IPS DF 6.9 (cell line): ENCODE data around the gene CACNA1I.

ENCODE experiments used
- DNase-seq: peaks from one replicate; pipeline ENCODE4 v3.0.0-alpha.2; 2013; ENCODE audit warnings: low read depth, low spot score
- H3K27ac ChIP-seq: one replicate; pipeline ENCODE4 v1.5.1; 2013; ENCODE audit warnings: low read length, control low read depth
- H3K27me3 ChIP-seq: 2 replicates; pipeline ENCODE4 v1.6.1; 2013; ENCODE audit warnings: mild to moderate bottlenecking, low read length; ENCODE audit not compliant: control insufficient read depth, insufficient read depth
- H3K36me3 ChIP-seq: 2 replicates; pipeline ENCODE4 v1.6.1; 2013; ENCODE audit warnings: low read length; ENCODE audit not compliant: control insufficient read depth, insufficient read depth
- H3K4me1 ChIP-seq: 2 replicates; pipeline ENCODE4 v1.6.1; 2013; ENCODE audit warnings: low read length; ENCODE audit not compliant: control insufficient read depth, insufficient read depth
- H3K4me3 ChIP-seq: 2 replicates; pipeline ENCODE4 v1.5.1; 2013; ENCODE audit warnings: mild to moderate bottlenecking, low read length
- H3K9me3 ChIP-seq: 2 replicates; pipeline ENCODE4 v1.6.1; 2013; ENCODE audit warnings: low read length, inconsistent platforms; ENCODE audit not compliant: control insufficient read depth, insufficient read depth
- WGBS: extraction: QIAGEN DNeasy Blood & Tissue Kit; methylation state at CpG from one replicate; pipeline ENCODE4 v1.1.7; 2013; ENCODE audit warnings: mixed read lengths, missing lambda C conversion rate; ENCODE audit not compliant: insufficient read length, insufficient coverage; 5-methylcytosine and 5-hydroxymethylcytosine counted together

Gene CACNA1I

DNA sequence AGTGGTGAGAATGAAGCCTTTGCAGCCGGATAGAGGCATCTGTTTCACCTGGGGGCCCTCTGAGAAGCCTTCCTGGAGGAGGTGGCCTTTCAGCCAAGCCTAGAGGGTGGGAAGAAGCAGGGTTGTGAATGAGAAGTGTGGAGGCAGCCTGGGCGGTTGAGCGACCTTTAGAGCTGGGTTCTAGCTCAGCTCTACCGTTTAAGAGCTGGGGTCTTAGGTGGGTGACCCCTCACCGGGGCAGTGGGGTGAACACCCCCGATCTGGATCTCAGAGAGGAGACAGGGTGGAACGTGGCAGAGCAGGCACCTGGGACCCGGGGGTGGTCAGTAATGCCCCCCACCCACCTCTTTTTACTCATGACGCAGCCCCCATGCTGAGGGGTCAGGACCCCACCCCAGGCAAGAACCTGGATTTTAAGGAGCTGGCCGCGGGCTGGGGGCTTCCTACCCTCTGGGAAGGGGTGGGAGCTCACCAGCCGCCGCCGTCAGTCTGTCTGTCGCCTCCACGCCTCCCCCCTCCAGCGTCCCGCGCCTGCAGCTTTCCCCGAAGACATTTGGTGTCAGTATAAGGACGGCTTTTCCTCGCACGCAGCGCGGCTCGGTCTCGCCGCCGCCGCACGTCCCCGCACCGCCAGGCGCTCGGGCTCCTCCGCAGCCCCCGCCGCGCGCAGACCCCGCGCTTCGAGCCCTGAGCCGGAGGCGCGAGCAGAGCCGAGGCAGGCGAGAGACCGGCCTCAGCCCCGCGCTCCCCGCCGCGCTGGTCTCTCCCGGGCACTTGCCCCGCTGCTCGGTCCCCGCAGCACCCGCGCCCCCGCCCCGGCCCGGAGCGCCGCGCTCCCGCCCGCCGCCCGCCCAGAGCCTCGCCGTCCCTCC is 13.3 kb upstream of the CACNA1I start:
- H3K36me3 ChIP-seq: no peaks in the 10 kb centered on the region
- no peak for DNase-seq
- WGBS: no CpG with 5 or more reads among the region's 72 CpGs
- no peak overlapping the region for H3K27ac ChIP-seq
- H3K4me1 ChIP-seq: peaks cover 4% of the 10 kb centered on the region
- H3K4me3 ChIP-seq: no peak overlapping the region
- no peaks in the 10 kb centered on the region for H3K9me3 ChIP-seq
- peaks cover 33% of the 10 kb centered on the region for H3K27me3 ChIP-seq

GRCh38 chr22:39558254-39558727 is 12.3 kb upstream of the CACNA1I start:
- H3K4me3 ChIP-seq: no peak overlapping the region
- peaks cover 33% of the 10 kb centered on the region for H3K27me3 ChIP-seq
- H3K9me3 ChIP-seq: no peaks in the 10 kb centered on the region
- DNase-seq: no peak
- no CpG with 5 or more reads among the region's 34 CpGs for WGBS
- peaks cover 4% of the 10 kb centered on the region for H3K4me1 ChIP-seq
- H3K36me3 ChIP-seq: no peaks in the 10 kb centered on the region
- H3K27ac ChIP-seq: no peak overlapping the region

GRCh38 chr22:39558950-39559349 is 11.6 kb upstream of the CACNA1I start:
- H3K4me3 ChIP-seq: no peak overlapping the region
- no peak for DNase-seq
- peaks cover 4% of the 10 kb centered on the region for H3K4me1 ChIP-seq
- H3K27ac ChIP-seq: no peak overlapping the region
- no peaks in the 10 kb centered on the region for H3K9me3 ChIP-seq
- H3K36me3 ChIP-seq: no peaks in the 10 kb centered on the region
- peaks cover 33% of the 10 kb centered on the region for H3K27me3 ChIP-seq
- no CpG with 5 or more reads among the region's 14 CpGs for WGBS

- no peaks in the 10 kb centered on the region for H3K36me3 ChIP-seq
- no CpG with 5 or more reads among the region's 11 CpGs for WGBS
- no peak overlapping the region for H3K27ac ChIP-seq
- peak; percentile 47 for DNase-seq
- H3K9me3 ChIP-seq: no peaks in the 10 kb centered on the region
- H3K4me3 ChIP-seq: no peak overlapping the region
- H3K4me1 ChIP-seq: peaks cover 4% of the 10 kb centered on the region
- H3K27me3 ChIP-seq: peaks cover 33% of the 10 kb centered on the region
Observed at GRCh38 chr22:39559456-39560105, 11.0 kb upstream of the CACNA1I start.

GRCh38 chr22:39560127-39560526 is 10.4 kb upstream of the CACNA1I start:
- no peak for DNase-seq
- H3K27me3 ChIP-seq: peaks cover 33% of the 10 kb centered on the region
- no peak overlapping the region for H3K27ac ChIP-seq

DNA sequence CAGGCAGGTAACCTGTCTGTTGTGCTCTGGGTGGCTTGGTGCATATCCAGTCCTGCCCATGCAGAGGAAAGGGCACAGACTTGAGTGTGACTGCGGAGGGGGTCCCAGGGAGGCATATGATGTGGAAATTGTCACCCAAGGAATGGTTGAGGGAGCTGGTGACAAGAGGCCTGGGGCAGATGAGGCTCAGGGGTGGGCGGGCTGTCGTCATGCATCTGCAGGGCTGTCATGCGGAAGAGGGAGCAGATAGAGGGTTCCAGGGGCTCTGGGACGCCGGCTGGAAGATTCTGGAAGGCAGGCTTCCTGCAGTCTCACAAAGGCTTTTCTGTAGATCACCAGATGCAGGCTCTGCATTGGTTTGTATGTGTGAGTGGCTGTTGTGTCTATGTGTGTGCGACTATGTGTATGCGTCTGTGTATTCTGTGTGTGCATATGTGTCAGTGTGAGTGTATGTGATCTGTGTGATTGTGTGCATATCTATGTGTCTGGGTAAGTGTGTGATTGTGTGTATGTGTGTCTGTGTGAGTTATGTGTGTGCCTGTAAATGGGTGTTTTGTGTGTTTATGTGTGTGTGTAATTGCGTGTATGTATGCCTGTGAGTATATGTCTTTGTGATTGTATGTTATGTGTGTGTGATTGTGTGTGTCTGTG is 7.6 kb upstream of the CACNA1I start:
- Histone ChIP-seq H3K27ac (no peak overlapping the region), H3K36me3 (no peaks in the 10 kb centered on the region), H3K4me1 (peaks cover 4% of the 10 kb centered on the region), H3K4me3 (no peak overlapping the region), H3K27me3 (peaks cover 11% of the 10 kb centered on the region; the same call in 1 of the 2 replicates), H3K9me3 (no peaks in the 10 kb centered on the region)
- 100% methylated on average over 1 of the region's 9 CpGs for WGBS
- no peak for DNase-seq

More at GRCh38 chr22:39560127-39560526, 10.4 kb upstream of the CACNA1I start:
- Histone ChIP-seq H3K4me3 (no peak overlapping the region), H3K36me3 (no peaks in the 10 kb centered on the region), H3K9me3 (no peaks in the 10 kb centered on the region), H3K4me1 (peaks cover 4% of the 10 kb centered on the region)
- no CpG with 5 or more reads among the region's 6 CpGs for WGBS

- Histone ChIP-seq H3K27me3 (peaks cover 3% of the 10 kb centered on the region; the same call in 1 of the 2 replicates), H3K36me3 (no peaks in the 10 kb centered on the region), H3K27ac (no peak overlapping the region), H3K4me1 (peaks cover 4% of the 10 kb centered on the region), H3K9me3 (no peaks in the 10 kb centered on the region), H3K4me3 (no peak overlapping the region)
- no peak for DNase-seq
- WGBS: 100% methylated on average over 1 of the region's 7 CpGs
Observed at GRCh38 chr22:39563571-39564428, 6.8 kb upstream of the CACNA1I start.

DNA sequence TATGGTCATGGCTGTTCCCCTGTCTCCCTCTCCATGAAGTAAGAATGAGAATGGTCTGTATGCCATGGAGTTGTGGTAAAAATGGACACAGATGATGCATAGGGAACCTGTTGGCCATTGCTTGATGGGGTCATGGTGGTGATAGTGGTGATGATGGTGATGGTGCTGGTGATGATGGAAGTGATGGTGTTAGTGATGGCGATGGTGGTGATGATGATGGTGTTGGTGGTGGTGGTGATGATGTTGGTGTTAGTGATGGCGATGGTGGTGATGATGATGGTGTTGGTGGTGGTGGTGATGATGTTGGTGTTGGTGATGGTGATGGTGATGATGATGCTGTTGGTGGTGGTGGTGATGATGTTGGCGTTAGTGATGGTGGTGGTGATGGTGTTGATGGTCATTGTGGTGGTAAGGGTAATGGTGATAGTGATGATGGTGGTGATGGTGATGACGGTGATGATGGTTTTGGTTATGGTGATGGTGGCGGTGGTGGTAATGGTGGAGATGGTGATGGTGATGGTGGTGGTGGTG is 5.1 kb upstream of the CACNA1I start:
- no peaks in the 10 kb centered on the region for H3K9me3 ChIP-seq
- no peak overlapping the region for H3K4me3 ChIP-seq
- H3K4me1 ChIP-seq: no peaks in the 10 kb centered on the region
- H3K27me3 ChIP-seq: no peaks in the 10 kb centered on the region
- H3K27ac ChIP-seq: no peak overlapping the region
- no peaks in the 10 kb centered on the region for H3K36me3 ChIP-seq
- no peak for DNase-seq
- WGBS: 98% methylated on average over 4 of the region's 5 CpGs

DNA sequence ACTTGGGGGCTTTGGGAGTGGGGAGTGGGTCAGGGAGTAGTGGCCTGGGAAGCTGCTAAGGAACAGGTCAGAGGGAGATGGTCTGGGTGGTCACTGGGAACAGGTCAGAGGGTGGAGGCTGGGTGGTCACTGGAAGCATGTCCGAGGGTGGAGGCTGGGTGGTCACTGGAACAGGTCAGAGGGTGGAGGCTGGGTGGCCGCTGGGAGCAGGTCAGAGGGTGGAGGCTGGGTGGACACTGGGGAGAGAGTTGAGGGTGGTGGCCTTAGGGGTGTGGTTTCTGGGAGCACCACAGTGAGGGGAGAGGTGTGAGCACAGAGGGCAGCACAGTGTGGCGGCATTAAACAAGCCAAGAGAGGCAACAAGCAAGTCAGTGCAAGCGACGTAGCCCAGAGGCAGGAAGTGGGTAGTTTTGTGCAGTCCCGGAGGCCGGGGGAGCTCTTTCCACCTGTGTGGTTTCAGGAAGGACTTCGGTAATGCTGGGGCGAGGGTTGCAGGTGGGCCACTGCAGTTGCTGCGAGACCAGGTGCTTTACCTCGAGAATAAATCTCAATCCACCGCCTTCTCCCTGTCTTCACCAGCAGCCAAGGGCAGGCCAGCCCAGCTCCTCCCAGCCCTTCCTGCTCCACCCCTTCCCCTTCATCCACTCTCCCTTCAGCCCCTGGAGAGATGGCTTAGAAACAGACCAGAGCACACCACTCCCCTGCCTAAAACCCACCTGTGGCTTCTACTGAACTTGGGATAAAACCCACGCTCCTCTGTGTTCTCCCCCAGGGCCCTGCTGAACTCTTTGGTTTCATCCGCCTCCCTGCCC is 3.2 kb upstream of the CACNA1I start:
- Histone ChIP-seq H3K9me3 (no peaks in the 10 kb centered on the region), H3K27ac (no peak overlapping the region), H3K4me1 (no peaks in the 10 kb centered on the region), H3K27me3 (no peaks in the 10 kb centered on the region), H3K4me3 (no peak overlapping the region), H3K36me3 (no peaks in the 10 kb centered on the region)
- no peak for DNase-seq
- WGBS: no CpG with 5 or more reads among the region's 14 CpGs
